AG09319 (cell line): ENCODE results near the gene SCYL1.

ENCODE experiments used
- DNase-seq: peaks from one replicate; pipeline ENCODE4 v3.0.0-alpha.2; 2010; ENCODE audit warnings: low read depth; ENCODE audit errors: extremely low read depth
- TF ChIP-seq, protein P1 (sequence below): IDR thresholded peaks from 2 replicates; pipeline ENCODE4 v1.5.1; 2011; ENCODE audit warnings: low read depth, mild to moderate bottlenecking, inconsistent platforms, low read length, moderate library complexity

The SCYL1 gene

DNA sequence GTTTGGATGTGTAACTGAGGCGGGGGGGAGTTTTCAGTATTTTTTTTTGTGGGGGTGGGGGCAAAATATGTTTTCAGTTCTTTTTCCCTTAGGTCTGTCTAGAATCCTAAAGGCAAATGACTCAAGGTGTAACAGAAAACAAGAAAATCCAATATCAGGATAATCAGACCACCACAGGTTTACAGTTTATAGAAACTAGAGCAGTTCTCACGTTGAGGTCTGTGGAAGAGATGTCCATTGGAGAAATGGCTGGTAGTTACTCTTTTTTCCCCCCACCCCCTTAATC is 23.8 kb upstream of the SCYL1 start:
- TF ChIP-seq, protein P1, sequence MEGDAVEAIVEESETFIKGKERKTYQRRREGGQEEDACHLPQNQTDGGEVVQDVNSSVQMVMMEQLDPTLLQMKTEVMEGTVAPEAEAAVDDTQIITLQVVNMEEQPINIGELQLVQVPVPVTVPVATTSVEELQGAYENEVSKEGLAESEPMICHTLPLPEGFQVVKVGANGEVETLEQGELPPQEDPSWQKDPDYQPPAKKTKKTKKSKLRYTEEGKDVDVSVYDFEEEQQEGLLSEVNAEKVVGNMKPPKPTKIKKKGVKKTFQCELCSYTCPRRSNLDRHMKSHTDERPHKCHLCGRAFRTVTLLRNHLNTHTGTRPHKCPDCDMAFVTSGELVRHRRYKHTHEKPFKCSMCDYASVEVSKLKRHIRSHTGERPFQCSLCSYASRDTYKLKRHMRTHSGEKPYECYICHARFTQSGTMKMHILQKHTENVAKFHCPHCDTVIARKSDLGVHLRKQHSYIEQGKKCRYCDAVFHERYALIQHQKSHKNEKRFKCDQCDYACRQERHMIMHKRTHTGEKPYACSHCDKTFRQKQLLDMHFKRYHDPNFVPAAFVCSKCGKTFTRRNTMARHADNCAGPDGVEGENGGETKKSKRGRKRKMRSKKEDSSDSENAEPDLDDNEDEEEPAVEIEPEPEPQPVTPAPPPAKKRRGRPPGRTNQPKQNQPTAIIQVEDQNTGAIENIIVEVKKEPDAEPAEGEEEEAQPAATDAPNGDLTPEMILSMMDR = no peak
- no peak for DNase-seq

DNA sequence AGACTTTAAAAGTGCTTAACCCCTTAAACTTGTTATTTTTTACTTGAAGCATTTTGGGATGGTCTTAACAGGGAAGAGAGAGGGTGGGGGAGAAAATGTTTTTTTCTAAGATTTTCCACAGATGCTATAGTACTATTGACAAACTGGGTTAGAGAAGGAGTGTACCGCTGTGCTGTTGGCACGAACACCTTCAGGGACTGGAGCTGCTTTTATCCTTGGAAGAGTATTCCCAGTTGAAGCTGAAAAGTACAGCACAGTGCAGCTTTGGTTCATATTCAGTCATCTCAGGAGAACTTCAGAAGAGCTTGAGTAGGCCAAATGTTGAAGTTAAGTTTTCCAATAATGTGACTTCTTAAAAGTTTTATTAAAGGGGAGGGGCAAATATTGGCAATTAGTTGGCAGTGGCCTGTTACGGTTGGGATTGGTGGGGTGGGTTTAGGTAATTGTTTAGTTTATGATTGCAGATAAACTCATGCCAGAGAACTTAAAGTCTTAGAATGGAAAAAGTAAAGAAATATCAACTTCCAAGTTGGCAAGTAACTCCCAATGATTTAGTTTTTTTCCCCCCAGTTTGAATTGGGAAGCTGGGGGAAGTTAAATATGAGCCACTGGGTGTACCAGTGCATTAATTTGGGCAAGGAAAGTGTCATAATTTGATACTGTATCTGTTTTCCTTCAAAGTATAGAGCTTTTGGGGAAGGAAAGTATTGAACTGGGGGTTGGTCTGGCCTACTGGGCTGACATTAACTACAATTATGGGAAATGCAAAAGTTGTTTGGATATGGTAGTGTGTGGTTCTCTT is 23.2 kb upstream of the SCYL1 start:
- DNase-seq = no peak
- TF ChIP-seq, protein P1 = no peak

DNA sequence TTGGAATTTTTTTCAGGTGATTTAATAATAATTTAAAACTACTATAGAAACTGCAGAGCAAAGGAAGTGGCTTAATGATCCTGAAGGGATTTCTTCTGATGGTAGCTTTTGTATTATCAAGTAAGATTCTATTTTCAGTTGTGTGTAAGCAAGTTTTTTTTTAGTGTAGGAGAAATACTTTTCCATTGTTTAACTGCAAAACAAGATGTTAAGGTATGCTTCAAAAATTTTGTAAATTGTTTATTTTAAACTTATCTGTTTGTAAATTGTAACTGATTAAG is 22.7 kb upstream of the SCYL1 start:
- TF ChIP-seq, protein P1 = no peak
- no peak for DNase-seq

DNA sequence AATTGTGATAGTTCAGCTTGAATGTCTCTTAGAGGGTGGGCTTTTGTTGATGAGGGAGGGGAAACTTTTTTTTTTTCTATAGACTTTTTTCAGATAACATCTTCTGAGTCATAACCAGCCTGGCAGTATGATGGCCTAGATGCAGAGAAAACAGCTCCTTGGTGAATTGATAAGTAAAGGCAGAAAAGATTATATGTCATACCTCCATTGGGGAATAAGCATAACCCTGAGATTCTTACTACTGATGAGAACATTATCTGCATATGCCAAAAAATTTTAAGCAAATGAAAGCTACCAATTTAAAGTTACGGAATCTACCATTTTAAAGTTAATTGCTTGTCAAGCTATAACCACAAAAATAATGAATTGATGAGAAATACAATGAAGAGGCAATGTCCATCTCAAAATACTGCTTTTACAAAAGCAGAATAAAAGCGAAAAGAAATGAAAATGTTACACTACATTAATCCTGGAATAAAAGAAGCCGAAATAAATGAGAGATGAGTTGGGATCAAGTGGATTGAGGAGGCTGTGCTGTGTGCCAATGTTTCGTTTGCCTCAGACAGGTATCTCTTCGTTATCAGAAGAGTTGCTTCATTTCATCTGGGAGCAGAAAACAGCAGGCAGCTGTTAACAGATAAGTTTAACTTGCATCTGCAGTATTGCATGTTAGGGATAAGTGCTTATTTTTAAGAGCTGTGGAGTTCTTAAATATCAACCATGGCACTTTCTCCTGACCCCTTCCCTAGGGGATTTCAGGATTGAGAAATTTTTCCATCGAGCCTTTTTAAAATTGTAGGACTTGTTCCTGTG is 22.1 kb upstream of the SCYL1 start:
- TF ChIP-seq, protein P1 = no peak
- DNase-seq = no peak

DNA sequence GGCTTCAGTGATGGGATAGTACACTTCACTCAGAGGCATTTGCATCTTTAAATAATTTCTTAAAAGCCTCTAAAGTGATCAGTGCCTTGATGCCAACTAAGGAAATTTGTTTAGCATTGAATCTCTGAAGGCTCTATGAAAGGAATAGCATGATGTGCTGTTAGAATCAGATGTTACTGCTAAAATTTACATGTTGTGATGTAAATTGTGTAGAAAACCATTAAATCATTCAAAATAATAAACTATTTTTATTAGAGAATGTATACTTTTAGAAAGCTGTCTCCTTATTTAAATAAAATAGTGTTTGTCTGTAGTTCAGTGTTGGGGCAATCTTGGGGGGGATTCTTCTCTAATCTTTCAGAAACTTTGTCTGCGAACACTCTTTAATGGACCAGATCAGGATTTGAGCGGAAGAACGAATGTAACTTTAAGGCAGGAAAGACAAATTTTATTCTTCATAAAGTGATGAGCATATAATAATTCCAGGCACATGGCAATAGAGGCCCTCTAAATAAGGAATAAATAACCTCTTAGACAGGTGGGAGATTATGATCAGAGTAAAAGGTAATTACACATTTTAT is 21.4 kb upstream of the SCYL1 start:
- TF ChIP-seq, protein P1 = no peak
- no peak for DNase-seq

DNA sequence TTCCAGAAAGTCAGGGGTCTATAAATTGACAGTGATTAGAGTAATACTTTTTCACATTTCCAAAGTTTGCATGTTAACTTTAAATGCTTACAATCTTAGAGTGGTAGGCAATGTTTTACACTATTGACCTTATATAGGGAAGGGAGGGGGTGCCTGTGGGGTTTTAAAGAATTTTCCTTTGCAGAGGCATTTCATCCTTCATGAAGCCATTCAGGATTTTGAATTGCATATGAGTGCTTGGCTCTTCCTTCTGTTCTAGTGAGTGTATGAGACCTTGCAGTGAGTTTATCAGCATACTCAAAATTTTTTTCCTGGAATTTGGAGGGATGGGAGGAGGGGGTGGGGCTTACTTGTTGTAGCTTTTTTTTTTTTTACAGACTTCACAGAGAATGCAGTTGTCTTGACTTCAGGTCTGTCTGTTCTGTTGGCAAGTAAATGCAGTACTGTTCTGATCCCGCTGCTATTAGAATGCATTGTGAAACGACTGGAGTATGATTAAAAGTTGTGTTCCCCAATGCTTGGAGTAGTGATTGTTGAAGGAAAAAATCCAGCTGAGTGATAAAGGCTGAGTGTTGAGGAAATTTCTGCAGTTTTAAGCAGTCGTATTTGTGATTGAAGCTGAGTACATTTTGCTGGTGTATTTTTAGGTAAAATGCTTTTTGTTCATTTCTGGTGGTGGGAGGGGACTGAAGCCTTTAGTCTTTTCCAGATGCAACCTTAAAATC is 20.8 kb upstream of the SCYL1 start:
- TF ChIP-seq, protein P1 = no peak
- no peak for DNase-seq
